ENCODE data around the gene ENTPD6. TPM values are rescaled to one million over a fixed set of nuclear protein-coding genes. Genes with fewer than 3 reads are reported as not detected.

The ENTPD6 gene
- total and polyA plus RNA-seq, 2 of the 4 experiments (the other 2 are of a cell fraction) = 61.1 to 98.6 TPM

DNA sequence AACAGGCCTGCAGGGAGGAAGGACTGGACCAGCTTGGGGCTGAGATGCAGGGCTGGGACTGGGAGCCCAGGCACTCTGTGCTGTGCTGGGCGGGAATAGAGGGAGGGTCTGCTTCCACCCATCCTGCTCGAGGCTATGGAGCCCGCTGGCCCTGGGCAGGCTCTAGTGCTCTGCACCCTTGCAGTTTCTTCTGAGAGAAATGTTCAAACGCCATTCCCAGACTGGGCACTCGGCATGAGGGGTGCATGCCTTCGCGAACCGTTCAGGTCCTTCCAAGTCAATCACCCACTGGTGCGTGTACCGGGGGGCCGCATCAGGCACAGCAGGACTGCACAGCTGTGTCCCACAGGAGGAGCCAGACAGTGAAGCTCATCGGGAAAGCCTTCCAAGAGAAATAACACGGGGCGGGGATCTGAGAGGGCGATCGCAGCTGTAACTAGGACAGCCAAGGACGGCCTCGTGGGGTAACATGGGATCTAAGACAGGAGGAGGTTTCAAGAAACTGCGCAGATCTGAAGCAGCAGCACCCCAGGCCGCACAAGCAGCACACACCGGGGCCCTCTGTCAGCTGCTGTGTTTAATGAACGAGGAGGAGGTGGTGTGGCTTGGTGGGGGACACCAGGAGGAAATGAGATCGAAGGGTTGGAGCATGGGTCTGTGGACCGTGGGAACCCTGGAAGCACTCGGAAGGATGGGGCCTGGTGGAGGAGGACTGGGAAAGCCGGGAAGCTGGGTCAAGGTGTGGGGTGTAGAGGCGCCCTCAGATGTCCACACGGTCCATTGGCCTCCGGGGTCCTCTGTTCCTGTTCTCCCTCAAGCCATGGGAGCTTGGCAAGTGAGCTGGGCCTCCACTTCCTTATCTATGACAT lies 26.3 kb downstream of the ENTPD6 start:
- Histone ChIP-seq H3K9ac (ENCODE audit: low read depth, low read length) (no peak overlapping the region), H3K4me1 (ENCODE audit: control insufficient read depth, insufficient read depth, low read length) (peaks cover 8% of the 10 kb centered on the region), H4K20me1 (ENCODE audit: insufficient read depth, low read length) (no peaks in the 10 kb centered on the region), H3K27me3 (ENCODE audit: control insufficient read depth, insufficient read depth, low read length) (no peaks in the 10 kb centered on the region), H2AK9ac (replicated peaks; ENCODE audit: low read depth, low read length, poor library complexity) (no peak overlapping the region), H2BK5ac (ENCODE audit: low read depth, low read length, poor library complexity, severe bottlenecking) (peak overlapping the region; percentile 7), H3K4ac (ENCODE audit: low read depth, low read length) (peak overlapping the region; percentile 57), H2AFZ (replicated peaks; ENCODE audit: low read length, poor library complexity) (no peak overlapping the region), H2BK120ac (ENCODE audit: low read depth, low read length) (no peak overlapping the region), H3K9me1 (ENCODE audit: insufficient read depth, low read length) (peaks cover 10% of the 10 kb centered on the region), H4K5ac (ENCODE audit: low read depth, low read length) (no peak overlapping the region), H2BK20ac (ENCODE audit: low read depth, low read length) (no peak overlapping the region), H3K23ac (ENCODE audit: low read depth, low read length) (no peak overlapping the region), H4K8ac (ENCODE audit: low read depth in 2 of 2, low read length in 2 of 2) (peak overlapping the region in 1 of 2 experiments; percentile 28; a peak in 1 of 4 replicates), H2AK5ac (ENCODE audit: low read depth, low read length) (peak overlapping the region; percentile 90), H3K4me3 (ENCODE audit: insufficient read depth, low read depth, low read length) (no peak overlapping the region), H4K91ac (ENCODE audit: insufficient read depth, low read depth, low read length) (0 out of 2 replicates have a peak overlapping the region, but pooled peaks have one; percentile 52), H3K56ac (ENCODE audit: extremely low read depth, insufficient read depth, low read length) (no peak overlapping the region), H3K36me3 (ENCODE audit: control insufficient read depth, insufficient read depth, low read length) (peaks cover 20% of the 10 kb centered on the region), H2BK15ac (ENCODE audit: low read depth, low read length) (no peak overlapping the region), H3K27ac (ENCODE audit: insufficient read depth, low read length) (no peak overlapping the region; the same call in 1 of the 2 replicates), H3K18ac (ENCODE audit: low read depth, low read length) (no peak overlapping the region), H3K9me3 (ENCODE audit: control insufficient read depth, insufficient read depth, low read length) (no peaks in the 10 kb centered on the region), H3K4me2 (ENCODE audit: low read depth, low read length) (no peak overlapping the region), H3K14ac (replicated peaks; ENCODE audit: low read depth, low read length) (no peak overlapping the region), H3K79me1 (ENCODE audit: low read depth in 1 of 2, low read length in 2 of 2) (peaks cover 0 to 9% of the 10 kb centered on the region in 2 experiments; a peak in 2 of 4 replicates)
- BruUV-seq (replicated peaks) = no TSS peak
- dilution Hi-C loops (cut with HindIII; ENCODE audit: low sequenced_read_pairs, unreplicated experiment) (no loop called here), in situ Hi-C loops (cut with MboI; ENCODE audit: low sequenced_read_pairs) (no loop called here), intact Hi-C loops (cut with micrococcal nuclease) (loop anchor here (2.0 kb wide), 1 partner anchor 27 kb away; the partner anchor contains the start of gene PYGB)
- no peak for DNase-seq
- no peak for ATAC-seq (ENCODE audit: low read depth)
- ChIA-PET CTCF (interaction anchor here (1.6 kb wide), 1 partner anchor 14 kb away, joined by 4 read pairs; no protein-coding TSS in a partner anchor), POLR2A (ENCODE audit: unreplicated experiment) (no interaction called here)
- 81% methylated on average over 7 of the region's 29 CpGs; no CpG with 5 or more reads in 1 of the 2 experiments for WGBS, 2 experiments (ENCODE audit: extremely low coverage in 2 of 2, insufficient read length in 1 of 2)
- TF ChIP-seq SMC3 (IDR thresholded peaks at IDR 0.05; ENCODE audit: low read depth, low read length) = no peak
- TF ChIP-seq FOS (IDR thresholded peaks at IDR 0.05; ENCODE audit: low read depth, low read length) = no peak
- no peak for TF ChIP-seq NFE2L2 (IDR thresholded peaks at IDR 0.05; ENCODE audit: low read depth, low read length)
- TF ChIP-seq BHLHE40 (IDR thresholded peaks at IDR 0.05; ENCODE audit: low read depth, low read length) = no peak
- TF ChIP-seq MAZ (IDR thresholded peaks at IDR 0.05; ENCODE audit: borderline replicate concordance, low read depth, low read length) = no peak
- TF ChIP-seq CTCF (conservative IDR thresholded peaks at IDR 0.05; ENCODE audit: low read depth, low read length) = no peak
- no peak for TF ChIP-seq ELK1 (IDR thresholded peaks at IDR 0.05; ENCODE audit: borderline replicate concordance, low read depth, low read length)
- no peak for TF ChIP-seq POLR2A (IDR thresholded peaks at IDR 0.05; ENCODE audit: low read depth, low read length)
- TF ChIP-seq RCOR1 (IDR thresholded peaks at IDR 0.05; ENCODE audit: insufficient replicate concordance, low read length) = no peak
- TF ChIP-seq MXI1 (IDR thresholded peaks at IDR 0.05; ENCODE audit: borderline replicate concordance, low read depth, low read length) = no peak
- no peak for TF ChIP-seq RFX5 (IDR thresholded peaks at IDR 0.05; ENCODE audit: low read depth, low read length)
- no peak for TF ChIP-seq CEBPB (IDR thresholded peaks at IDR 0.05; ENCODE audit: low read depth, low read length)
- no peak for TF ChIP-seq MAFK (IDR thresholded peaks at IDR 0.05; ENCODE audit: low read depth, low read length)
- no peak for TF ChIP-seq CHD1 (IDR thresholded peaks at IDR 0.05; ENCODE audit: low read depth, low read length)

All from IMR-90 (cell line).